ACHN (cell line): ENCODE data around the gene MAP3K5.
"Not testable (repeated sequence)": the region's sequence is repeated elsewhere in the genome, so short reads cannot be mapped to it uniquely, and the experiment has no call there.

ENCODE experiments used
- DNase-seq: peaks from one replicate; pipeline ENCODE4 v3.0.0-alpha.2; 2015
- in situ Hi-C: cut with HindIII; loops from 2 replicates; pipeline ENCODE4 v1.10.0; 2017; ENCODE audit warnings: low sequenced_read_pairs, low pct_ligation_motif_present, low pct_unique_long_range_greater_than_20kb

MAP3K5 gene

GRCh38 chr6:136734977-136735376 lies 57.3 kb downstream of the MAP3K5 start:
- in situ Hi-C loops, result no loop called here
- DNase-seq, result no peak

DNA sequence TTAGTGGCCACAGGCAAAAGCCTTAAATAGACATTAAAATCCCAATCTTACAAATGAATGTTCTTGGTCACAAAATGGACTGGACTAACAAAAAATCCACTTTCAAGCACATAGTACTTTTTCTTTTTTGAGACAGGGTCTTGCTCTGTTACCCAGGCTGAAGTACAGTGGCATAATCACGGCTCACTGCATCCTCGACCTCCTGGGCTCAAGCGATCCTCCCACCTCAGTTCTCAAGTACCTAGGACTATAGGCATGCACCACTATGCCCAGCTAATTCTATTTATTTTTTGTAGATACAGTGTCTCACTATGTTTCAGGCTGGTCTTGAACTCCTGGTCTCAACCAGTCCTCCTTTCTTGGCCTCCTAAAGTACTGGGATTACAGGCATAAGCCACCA lies 59.4 kb downstream of the MAP3K5 start:
- in situ Hi-C loops, result no loop called here
- no peak for DNase-seq

GRCh38 chr6:136729832-136730231 lies 62.4 kb downstream of the MAP3K5 start:
- no peak for DNase-seq
- in situ Hi-C loops, result no loop called here

DNA sequence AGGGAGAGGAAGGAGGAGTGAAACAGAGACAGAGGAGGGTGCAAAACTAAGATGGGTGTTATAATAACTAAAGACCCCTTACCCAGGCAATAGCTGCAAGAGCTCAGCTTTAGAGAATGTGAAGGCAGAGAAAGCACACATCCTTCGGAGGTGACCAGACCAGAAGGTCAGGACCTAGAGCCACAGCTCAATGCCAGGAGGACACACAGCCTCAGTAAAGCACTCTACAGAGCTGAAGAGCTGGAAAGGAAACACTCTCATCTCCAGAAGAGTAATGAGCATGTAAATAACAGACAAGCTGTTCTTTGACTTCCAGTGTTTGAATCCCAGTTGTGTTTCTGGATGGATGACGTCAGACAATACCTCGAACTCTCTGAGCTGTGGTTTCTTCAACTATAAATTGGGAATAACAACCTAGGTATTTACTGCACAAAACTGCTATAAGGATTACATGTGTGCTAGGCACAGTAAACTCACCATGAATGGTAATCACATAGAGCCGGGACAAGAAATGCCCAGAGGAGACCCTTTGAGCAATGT lies 63.2 kb downstream of the MAP3K5 start:
- DNase-seq, result no peak
- in situ Hi-C loops, result no loop called here

GRCh38 chr6:136728033-136728939 lies 64.0 kb downstream of the MAP3K5 start:
- DNase-seq, result no peak
- in situ Hi-C loops, result no loop called here

- in situ Hi-C loops, result no loop called here
- no peak for DNase-seq
Observed at GRCh38 chr6:136726837-136727557, 65.3 kb downstream of the MAP3K5 start.

DNA sequence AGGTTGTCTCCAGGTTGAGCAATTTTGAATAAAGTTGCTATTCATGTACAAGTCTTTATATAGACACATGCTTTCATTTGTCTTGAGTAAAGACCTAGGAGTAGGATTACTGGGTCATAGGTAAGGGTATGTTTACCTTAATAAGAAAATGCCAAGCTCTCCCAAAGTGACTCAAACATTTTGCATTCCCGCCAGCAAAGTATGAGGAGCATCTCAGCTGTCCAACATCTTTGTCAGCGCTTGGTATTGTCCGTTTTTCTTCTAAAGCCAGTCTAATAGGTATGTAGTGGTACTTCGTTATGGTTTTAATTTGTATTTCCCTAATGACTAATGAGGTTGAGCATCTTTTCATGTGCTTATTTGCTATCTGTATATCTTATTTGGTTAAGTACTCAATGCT lies 67.2 kb downstream of the MAP3K5 start:
- in situ Hi-C loops, result no loop called here
- no peak for DNase-seq

GRCh38 chr6:136723780-136724179 lies 68.5 kb downstream of the MAP3K5 start:
- DNase-seq, result peak; percentile 36
- in situ Hi-C loops, result no loop called here

- no peak for DNase-seq
- in situ Hi-C loops, result no loop called here
Observed at GRCh38 chr6:136721467-136721866, 70.8 kb downstream of the MAP3K5 start.

GRCh38 chr6:136720045-136720770 lies 72.1 kb downstream of the MAP3K5 start:
- no peak for DNase-seq
- in situ Hi-C loops, result no loop called here

DNA sequence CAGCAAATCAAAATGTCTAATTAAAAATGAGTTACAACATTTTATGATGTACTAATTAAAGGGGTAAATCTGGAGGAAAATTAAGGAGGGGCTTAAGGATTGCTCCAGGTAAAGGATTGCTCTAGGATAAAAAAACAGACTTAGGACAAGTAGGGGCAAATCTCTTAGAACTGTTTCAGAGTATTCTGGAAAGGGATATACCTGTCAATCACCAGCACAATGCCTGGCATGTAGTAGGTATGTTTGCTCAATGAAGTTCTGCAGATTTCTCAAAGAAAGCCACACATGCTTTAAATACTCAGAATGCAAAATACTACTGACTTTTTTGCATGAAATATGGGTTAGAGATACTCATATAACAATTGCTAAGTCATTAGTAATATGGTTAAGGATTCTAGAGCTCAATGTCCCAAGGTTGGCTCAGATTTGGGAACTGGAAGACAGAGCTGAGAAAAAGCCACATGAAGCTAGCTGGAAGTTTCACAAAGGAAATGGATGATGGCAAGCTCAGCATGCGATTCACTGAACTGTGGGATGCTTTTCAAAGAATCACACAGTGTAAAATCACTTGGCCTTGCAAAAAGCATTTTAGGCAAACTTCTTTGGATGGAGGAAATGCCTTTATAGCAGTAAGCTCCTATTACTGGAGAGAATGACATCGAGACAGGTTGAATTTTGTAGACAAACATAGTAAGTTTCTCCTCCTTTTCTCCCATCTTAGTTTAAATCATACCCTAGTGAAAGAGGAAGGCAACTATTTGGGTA lies 72.8 kb downstream of the MAP3K5 start:
- DNase-seq, result no peak
- in situ Hi-C loops, result no loop called here

- in situ Hi-C loops, result no loop called here
- no peak for DNase-seq
Observed at GRCh38 chr6:136718476-136718875, 73.8 kb downstream of the MAP3K5 start.

- in situ Hi-C loops, result no loop called here
- DNase-seq, result no peak
Observed at GRCh38 chr6:136717716-136717990, 74.6 kb downstream of the MAP3K5 start.

DNA sequence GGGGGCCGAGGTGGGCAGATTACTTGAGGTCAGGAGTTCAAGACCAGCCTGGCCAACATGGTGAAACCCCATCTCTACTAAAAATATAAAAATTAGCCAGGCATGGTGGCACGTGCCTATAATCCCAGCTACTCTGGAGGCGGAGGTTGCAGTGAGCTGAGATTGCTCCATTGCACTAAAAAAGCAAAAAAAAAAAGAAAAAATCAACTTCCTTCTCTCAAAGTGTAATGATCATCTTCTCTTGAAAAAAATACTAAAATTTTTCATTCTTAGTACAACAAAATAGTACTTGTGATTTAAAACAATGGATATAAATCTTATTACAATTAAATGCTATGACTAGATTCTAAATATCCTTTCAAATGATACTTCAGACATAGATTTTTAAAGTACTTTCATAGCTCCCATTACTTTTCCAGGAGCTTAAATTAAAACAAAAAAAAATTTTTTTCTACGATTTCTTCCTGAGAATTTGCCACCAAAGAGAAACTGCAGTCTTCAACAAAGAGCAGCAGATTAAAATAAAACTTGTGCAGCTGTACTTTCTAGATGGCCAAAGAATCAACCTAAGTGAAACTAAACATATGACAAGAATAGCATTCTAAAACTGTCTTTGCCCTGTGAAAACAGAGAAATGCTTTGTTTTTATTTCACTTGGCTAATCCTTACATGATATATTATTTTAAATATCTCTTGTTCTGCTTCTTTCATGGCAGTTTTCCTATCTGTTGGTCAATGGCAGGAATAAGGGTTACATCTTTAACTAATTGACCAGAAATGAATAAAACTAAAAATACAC lies 75.2 kb downstream of the MAP3K5 start:
- DNase-seq, result no peak
- in situ Hi-C loops, result no loop called here

GRCh38 chr6:136712642-136713041 lies 79.6 kb downstream of the MAP3K5 start:
- in situ Hi-C loops, DNase-seq: not testable (repeated sequence)

DNA sequence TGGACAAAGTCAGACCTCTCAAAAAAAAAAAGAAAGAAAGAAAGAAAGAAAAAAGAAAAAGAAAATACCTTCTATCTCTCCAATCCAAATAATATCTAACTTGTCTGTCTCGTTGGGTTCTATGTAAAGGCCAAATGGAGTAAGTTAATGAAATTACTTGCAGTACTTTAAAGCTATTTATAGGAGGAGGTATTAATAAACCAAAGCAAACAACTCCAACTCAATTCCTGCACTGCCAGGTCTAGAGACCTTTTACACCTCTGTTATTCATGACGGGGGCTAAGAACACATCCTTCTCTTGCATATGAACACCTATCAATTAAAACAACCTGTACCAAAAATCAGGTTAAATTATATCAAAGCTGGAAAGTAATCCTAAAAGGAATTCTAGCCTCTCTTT lies 80.6 kb downstream of the MAP3K5 start:
- DNase-seq, result no peak
- in situ Hi-C loops, result no loop called here

- no peak for DNase-seq
- in situ Hi-C loops, result no loop called here
Observed at GRCh38 chr6:136710877-136711552, 81.3 kb downstream of the MAP3K5 start.
